GM12864 (cell line): ENCODE measurements around the gene NIPA2.

Experiments
- DNase-seq: peaks from one replicate; pipeline ENCODE4 v3.0.0-alpha.2; 2011; ENCODE audit warnings: low read depth
- H3K4me3 ChIP-seq: 2 replicates; pipeline ENCODE4 v1.5.1; 2011; ENCODE audit warnings: mild to moderate bottlenecking, low read depth, low read length, control low read depth
- TF ChIP-seq, protein P1 (sequence below): IDR thresholded peaks from 2 replicates; pipeline ENCODE4 v1.5.1; 2011; ENCODE audit warnings: low read depth, mild to moderate bottlenecking, moderate library complexity, low read length, control low read depth, inconsistent platforms; ENCODE audit errors: missing control alignments

Gene NIPA2

GRCh38 chr15:22855791-22856190 lies 17.3 kb downstream of the NIPA2 start:
- DNase-seq: no peak
- TF ChIP-seq, protein P1, sequence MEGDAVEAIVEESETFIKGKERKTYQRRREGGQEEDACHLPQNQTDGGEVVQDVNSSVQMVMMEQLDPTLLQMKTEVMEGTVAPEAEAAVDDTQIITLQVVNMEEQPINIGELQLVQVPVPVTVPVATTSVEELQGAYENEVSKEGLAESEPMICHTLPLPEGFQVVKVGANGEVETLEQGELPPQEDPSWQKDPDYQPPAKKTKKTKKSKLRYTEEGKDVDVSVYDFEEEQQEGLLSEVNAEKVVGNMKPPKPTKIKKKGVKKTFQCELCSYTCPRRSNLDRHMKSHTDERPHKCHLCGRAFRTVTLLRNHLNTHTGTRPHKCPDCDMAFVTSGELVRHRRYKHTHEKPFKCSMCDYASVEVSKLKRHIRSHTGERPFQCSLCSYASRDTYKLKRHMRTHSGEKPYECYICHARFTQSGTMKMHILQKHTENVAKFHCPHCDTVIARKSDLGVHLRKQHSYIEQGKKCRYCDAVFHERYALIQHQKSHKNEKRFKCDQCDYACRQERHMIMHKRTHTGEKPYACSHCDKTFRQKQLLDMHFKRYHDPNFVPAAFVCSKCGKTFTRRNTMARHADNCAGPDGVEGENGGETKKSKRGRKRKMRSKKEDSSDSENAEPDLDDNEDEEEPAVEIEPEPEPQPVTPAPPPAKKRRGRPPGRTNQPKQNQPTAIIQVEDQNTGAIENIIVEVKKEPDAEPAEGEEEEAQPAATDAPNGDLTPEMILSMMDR: no peak
- H3K4me3 ChIP-seq: no peak overlapping the region

GRCh38 chr15:22856659-22857058 lies 18.2 kb downstream of the NIPA2 start:
- TF ChIP-seq, protein P1: no peak
- DNase-seq: no peak

GRCh38 chr15:22861161-22861560 lies 22.7 kb downstream of the NIPA2 start:
- H3K4me3 ChIP-seq: no peak overlapping the region
- TF ChIP-seq, protein P1: no peak
- no peak for DNase-seq

More at GRCh38 chr15:22856659-22857058, 18.2 kb downstream of the NIPA2 start:
- H3K4me3 ChIP-seq: no peak overlapping the region

DNA sequence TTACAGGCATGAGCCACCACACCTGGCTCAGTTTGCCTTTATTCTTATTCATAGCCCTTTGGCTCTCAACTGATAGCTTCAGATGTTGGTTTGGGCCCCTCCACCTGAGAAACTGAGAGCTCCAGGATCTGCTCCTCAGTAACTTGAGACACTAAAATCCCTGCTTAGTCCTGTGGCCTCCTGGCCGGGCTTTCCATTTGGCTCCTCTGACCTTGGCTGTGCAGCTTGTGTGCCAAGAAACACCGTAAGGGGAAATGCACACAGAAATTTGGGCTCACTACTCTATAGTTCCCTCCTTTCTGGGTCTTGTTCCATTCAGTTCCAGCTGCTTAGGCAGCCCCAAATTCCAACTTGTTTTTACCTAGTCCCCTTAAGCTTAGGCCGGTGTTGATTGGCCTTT lies 24.9 kb downstream of the NIPA2 start:
- DNase-seq: no peak
- no peak overlapping the region for H3K4me3 ChIP-seq
- TF ChIP-seq, protein P1: no peak

GRCh38 chr15:22866079-22866478 lies 27.6 kb downstream of the NIPA2 start:
- DNase-seq: no peak
- TF ChIP-seq, protein P1: no peak
- no peak overlapping the region for H3K4me3 ChIP-seq

DNA sequence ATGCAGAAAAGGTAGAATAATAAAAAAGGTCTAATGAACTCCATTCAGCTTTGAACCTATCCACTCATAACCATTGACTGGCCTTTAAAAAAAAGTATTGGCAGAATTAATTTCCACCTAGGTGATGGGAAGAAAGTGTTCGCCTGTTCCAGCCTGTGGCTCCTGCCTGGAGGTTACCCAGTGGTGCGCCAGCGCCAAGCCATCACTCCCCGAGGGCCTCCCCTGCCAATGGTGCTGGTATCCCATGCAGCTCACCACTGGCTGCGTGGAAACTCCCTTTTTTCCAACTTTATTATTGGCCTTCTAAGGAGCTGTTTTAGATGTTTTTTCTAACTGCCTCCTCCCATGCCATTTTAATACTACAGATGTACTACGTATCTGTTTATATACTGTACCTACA lies 29.4 kb downstream of the NIPA2 start:
- TF ChIP-seq, protein P1: no peak
- H3K4me3 ChIP-seq: no peak overlapping the region
- no peak for DNase-seq

DNA sequence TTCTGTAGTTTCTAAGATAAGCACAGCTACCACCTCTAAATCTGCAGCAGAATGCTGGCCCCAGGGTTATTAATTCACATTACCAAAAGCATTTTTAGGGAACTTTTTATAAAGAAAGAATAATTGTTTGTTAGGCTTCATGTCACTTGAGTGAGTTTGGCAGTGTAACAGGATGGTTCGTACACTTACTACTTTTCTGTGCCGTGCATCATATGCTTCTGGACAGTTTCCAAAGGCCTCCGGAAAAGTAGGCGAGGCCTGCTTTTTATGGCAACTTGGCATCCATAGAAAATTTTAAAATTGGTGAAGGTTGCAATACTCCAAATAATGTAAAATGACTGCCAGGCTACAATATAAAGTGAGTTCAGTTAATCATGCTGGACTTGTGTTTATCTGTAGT lies 30.0 kb downstream of the NIPA2 start:
- DNase-seq: no peak
- TF ChIP-seq, protein P1: no peak
- no peak overlapping the region for H3K4me3 ChIP-seq
